Nephron progenitor cell (in vitro differentiated cells): ENCODE measurements around the gene ANKRD17.

Source experiments
- DNase-seq: peaks from one replicate; pipeline ENCODE4 v3.0.0; 2021
- H3K27ac Mint-ChIP-seq: 2 replicates; pipeline ENCODE4 v1.8.0; 2021; ENCODE audit warnings: mild to moderate bottlenecking, moderate library complexity, mixed read lengths
- H3K27me3 Mint-ChIP-seq: 2 replicates; pipeline ENCODE4 v1.8.0; 2021; ENCODE audit warnings: mild to moderate bottlenecking, low read depth, mixed read lengths; ENCODE audit not compliant: poor library complexity
- H3K36me3 Mint-ChIP-seq: 2 replicates; pipeline ENCODE4 v1.8.0; 2021; ENCODE audit warnings: low read depth, mixed read lengths
- H3K4me1 Mint-ChIP-seq: 2 replicates; pipeline ENCODE4 v1.8.0; 2021; ENCODE audit warnings: mixed read lengths
- H3K4me3 Mint-ChIP-seq: 2 replicates; pipeline ENCODE4 v1.8.0; 2021; ENCODE audit warnings: mild to moderate bottlenecking, moderate library complexity, mixed read lengths
- H3K9me3 Mint-ChIP-seq: 2 replicates; pipeline ENCODE4 v1.8.0; 2021; ENCODE audit warnings: mild to moderate bottlenecking, moderate library complexity, mixed read lengths
- TF ChIP-seq, protein P1 (sequence below): fragments of 200-600 bp; sonication (generic); IDR thresholded peaks from 2 replicates; pipeline ENCODE4 v1.5.0; 2021; ENCODE audit warnings: antibody characterized with exemption

The ANKRD17 gene

DNA sequence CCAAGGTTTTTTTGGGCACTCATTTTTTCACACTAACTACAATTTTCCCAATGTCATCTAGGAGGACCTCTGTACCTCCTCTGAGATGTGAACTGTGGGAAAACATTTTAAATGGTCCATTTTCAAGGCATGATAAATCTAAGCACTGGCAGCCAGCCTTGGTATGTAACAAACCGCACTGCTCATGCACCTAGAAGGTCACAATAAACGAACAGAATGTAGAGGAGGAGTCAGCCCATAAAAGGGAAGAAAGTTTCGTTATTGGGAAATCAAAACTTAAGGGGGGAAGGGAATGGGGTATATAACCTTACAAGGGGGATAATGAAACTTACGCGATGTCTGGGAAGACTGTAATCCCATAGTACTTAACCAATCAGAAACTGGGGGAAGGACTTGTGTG is 205.5 kb downstream of the ANKRD17 start:
- H3K27ac Mint-ChIP-seq = no peak overlapping the region
- H3K4me1 Mint-ChIP-seq = no peaks in the 10 kb centered on the region
- H3K27me3 Mint-ChIP-seq = peaks cover 4% of the 10 kb centered on the region
- DNase-seq = no peak
- no peaks in the 10 kb centered on the region for H3K9me3 Mint-ChIP-seq
- peaks cover 23% of the 10 kb centered on the region for H3K36me3 Mint-ChIP-seq
- TF ChIP-seq, protein P1, sequence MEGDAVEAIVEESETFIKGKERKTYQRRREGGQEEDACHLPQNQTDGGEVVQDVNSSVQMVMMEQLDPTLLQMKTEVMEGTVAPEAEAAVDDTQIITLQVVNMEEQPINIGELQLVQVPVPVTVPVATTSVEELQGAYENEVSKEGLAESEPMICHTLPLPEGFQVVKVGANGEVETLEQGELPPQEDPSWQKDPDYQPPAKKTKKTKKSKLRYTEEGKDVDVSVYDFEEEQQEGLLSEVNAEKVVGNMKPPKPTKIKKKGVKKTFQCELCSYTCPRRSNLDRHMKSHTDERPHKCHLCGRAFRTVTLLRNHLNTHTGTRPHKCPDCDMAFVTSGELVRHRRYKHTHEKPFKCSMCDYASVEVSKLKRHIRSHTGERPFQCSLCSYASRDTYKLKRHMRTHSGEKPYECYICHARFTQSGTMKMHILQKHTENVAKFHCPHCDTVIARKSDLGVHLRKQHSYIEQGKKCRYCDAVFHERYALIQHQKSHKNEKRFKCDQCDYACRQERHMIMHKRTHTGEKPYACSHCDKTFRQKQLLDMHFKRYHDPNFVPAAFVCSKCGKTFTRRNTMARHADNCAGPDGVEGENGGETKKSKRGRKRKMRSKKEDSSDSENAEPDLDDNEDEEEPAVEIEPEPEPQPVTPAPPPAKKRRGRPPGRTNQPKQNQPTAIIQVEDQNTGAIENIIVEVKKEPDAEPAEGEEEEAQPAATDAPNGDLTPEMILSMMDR = no peak
- H3K4me3 Mint-ChIP-seq = no peak overlapping the region

DNA sequence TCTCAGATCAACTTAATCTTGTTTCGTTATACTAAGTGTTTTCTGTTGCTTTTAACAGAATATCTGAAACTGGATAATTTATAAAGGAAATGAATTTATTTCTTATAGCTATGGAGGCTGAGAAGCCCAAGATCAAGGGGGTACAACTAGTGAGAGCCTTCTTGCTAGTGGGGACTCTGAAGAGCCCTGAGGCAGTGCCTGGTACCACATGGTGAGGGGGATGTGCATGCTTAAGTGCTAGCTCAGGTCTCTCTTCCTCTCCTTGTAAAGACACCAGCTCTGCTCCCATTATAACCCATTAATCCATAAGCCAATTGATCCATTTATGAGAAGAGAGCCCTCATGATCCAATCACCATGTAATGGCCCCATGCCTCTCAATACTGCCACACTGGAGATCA is 207.0 kb downstream of the ANKRD17 start:
- no peaks in the 10 kb centered on the region for H3K9me3 Mint-ChIP-seq
- H3K4me3 Mint-ChIP-seq = no peak overlapping the region
- H3K4me1 Mint-ChIP-seq = no peaks in the 10 kb centered on the region
- peaks cover 19% of the 10 kb centered on the region for H3K36me3 Mint-ChIP-seq
- no peak for DNase-seq
- peaks cover 4% of the 10 kb centered on the region for H3K27me3 Mint-ChIP-seq
- TF ChIP-seq, protein P1 = no peak
- no peak overlapping the region for H3K27ac Mint-ChIP-seq

DNA sequence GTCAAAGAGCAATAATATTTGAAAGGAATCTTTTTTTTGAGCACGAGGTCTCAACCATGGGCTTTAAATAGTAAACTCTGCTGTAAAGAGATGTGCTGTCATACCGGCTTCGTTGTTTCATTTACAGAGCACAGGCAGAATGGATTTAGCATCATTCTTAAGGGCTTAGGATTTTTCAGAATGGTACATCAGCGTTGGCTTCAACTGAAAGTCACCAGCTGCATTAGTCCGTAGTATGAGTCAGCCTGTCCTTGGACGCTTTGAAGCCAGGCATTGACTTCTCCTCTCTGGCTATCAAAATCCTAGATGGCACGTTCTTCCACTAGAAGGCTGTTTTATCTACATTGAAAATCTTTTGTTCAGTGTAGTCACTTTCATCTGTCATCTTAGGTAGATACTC is 212.7 kb downstream of the ANKRD17 start:
- no peaks in the 10 kb centered on the region for H3K9me3 Mint-ChIP-seq
- no peak overlapping the region for H3K4me3 Mint-ChIP-seq
- TF ChIP-seq, protein P1 = no peak
- H3K4me1 Mint-ChIP-seq = no peaks in the 10 kb centered on the region
- H3K36me3 Mint-ChIP-seq = no peaks in the 10 kb centered on the region
- no peak for DNase-seq
- H3K27me3 Mint-ChIP-seq = no peaks in the 10 kb centered on the region
- H3K27ac Mint-ChIP-seq = no peak overlapping the region

DNA sequence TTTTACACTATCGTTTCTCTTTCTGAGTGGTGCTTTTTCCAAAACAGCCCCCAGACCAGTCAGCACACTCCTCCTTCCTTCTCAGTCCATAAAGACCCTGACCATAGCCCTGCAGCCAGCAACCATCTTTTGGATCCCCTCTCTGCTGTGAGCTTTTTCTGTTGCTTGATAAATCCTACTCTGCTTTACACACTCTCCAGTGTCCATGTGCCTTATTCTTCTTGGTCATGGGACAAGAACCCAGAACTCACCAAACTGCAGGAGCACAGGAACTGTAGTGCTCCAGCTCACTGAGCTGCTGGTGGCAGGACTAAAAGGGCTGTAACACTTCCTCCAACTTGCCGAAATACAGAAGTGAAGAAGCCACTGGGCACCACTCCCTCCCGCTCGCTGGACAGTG is 221.5 kb downstream of the ANKRD17 start:
- Mint-ChIP-seq H3K36me3 (peaks cover 7% of the 10 kb centered on the region), H3K27ac (no peak overlapping the region), H3K4me3 (no peak overlapping the region), H3K9me3 (peaks cover 28% of the 10 kb centered on the region), H3K4me1 (no peaks in the 10 kb centered on the region), H3K27me3 (no peaks in the 10 kb centered on the region)
- no peak for DNase-seq
- TF ChIP-seq, protein P1 = no peak

DNA sequence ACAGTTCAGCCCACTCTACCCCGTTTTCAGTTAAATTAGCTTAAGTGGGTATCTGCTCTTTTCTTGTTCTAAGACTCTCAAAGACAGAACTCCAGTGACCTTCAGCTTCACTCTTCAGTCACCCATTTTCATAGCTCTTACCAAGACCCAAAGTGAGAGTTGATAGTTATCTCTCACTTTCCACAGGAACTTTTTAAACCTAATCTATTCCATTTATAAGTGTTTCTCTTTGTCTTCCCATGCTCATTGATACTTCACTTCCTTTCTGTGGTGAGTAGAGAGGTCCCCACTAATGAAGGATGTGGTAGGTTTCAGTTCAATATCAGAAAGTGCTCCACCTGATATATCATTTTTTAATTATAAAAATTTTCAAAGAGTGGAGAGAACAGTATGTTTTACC is 222.5 kb downstream of the ANKRD17 start:
- H3K9me3 Mint-ChIP-seq = peaks cover 28% of the 10 kb centered on the region
- no peak overlapping the region for H3K4me3 Mint-ChIP-seq
- H3K4me1 Mint-ChIP-seq = no peaks in the 10 kb centered on the region
- DNase-seq = no peak
- TF ChIP-seq, protein P1 = no peak
- H3K27me3 Mint-ChIP-seq = no peaks in the 10 kb centered on the region
- peaks cover 7% of the 10 kb centered on the region for H3K36me3 Mint-ChIP-seq
- H3K27ac Mint-ChIP-seq = no peak overlapping the region

DNA sequence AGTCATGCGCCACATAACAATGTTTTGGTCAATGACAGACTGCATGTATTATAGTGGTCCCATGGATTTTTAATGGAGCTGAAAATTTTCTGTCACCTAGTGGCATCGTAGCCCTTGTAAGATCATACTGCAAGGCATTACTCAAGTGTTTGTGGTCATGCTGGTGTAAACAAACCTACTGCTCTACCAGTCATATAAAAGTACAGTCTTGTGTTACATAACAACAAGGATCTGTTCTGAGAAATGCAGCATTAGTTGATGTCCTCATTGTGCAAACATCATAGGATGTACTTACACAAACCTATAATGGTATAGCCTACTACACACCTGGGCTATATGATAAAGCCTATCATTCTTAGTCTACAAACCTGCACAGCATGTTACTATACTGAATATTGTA is 223.7 kb downstream of the ANKRD17 start:
- H3K36me3 Mint-ChIP-seq = peaks cover 7% of the 10 kb centered on the region
- H3K4me1 Mint-ChIP-seq = no peaks in the 10 kb centered on the region
- H3K9me3 Mint-ChIP-seq = peaks cover 34% of the 10 kb centered on the region
- no peaks in the 10 kb centered on the region for H3K27me3 Mint-ChIP-seq
- no peak for DNase-seq
- no peak overlapping the region for H3K27ac Mint-ChIP-seq
- no peak overlapping the region for H3K4me3 Mint-ChIP-seq
- TF ChIP-seq, protein P1 = no peak
